Neural cell (in vitro differentiated cells): ENCODE data around the gene FANCC. TPM values are rescaled to one million over a fixed set of nuclear protein-coding genes. Genes with fewer than 3 reads are reported as not detected.

Experiments
- H2AFZ ChIP-seq: fragments of 200-600, 300-800 bp; sonication (generic), shearing (Covaris generic); 2 replicates; pipeline ENCODE4 v1.6.0; 2014; ENCODE audit warnings: low read depth, mild to moderate bottlenecking, antibody characterized with exemption, low read length, moderate library complexity
- H3F3A ChIP-seq: fragments of 200-600 bp; shearing (Covaris generic); 2 replicates; pipeline ENCODE4 v1.6.1; 2016; ENCODE audit warnings: mild to moderate bottlenecking, moderate library complexity, mixed read lengths, antibody characterized with exemption, low read length; ENCODE audit not compliant: insufficient read depth, poor library complexity, severe bottlenecking
- H3K27ac ChIP-seq: fragments of 200-600, 300-800 bp; sonication (generic), shearing (Covaris generic); 2 replicates; pipeline ENCODE4 v1.5.1; 2014; ENCODE audit warnings: mild to moderate bottlenecking, low read length, moderate library complexity
- H3K27me3 ChIP-seq: fragments of 300-800, 200-600 bp; sonication (generic), shearing (Covaris generic); 2 replicates; pipeline ENCODE4 v1.6.0; 2014; ENCODE audit warnings: mild to moderate bottlenecking, low read depth, low read length, moderate library complexity; ENCODE audit not compliant: insufficient read depth
- H3K36me3 ChIP-seq: fragments of 300-800, 200-600 bp; sonication (generic), shearing (Covaris generic); 2 replicates; pipeline ENCODE4 v1.5.1; 2014; ENCODE audit warnings: mild to moderate bottlenecking, antibody characterized with exemption, low read length, moderate library complexity; ENCODE audit not compliant: insufficient read depth
- H3K4me2 ChIP-seq: fragments of 300-800, 200-600 bp; sonication (generic), shearing (Covaris generic); 2 replicates; pipeline ENCODE4 v1.6.0; 2014; ENCODE audit warnings: mild to moderate bottlenecking, low read length
- H3K4me3 ChIP-seq: fragments of 300-800, 200-600 bp; sonication (generic), shearing (Covaris generic); 2 replicates; pipeline ENCODE4 v1.5.1; 2014; ENCODE audit warnings: mild to moderate bottlenecking, low read length, moderate library complexity
- H3K79me2 ChIP-seq: fragments of 200-600 bp; shearing (Covaris generic); replicated peaks from 2 replicates; pipeline ENCODE4 v1.6.0; 2014; ENCODE audit warnings: mild to moderate bottlenecking, low read length, moderate library complexity; ENCODE audit not compliant: insufficient read depth
- H3K9ac ChIP-seq: fragments of 300-800, 200-600 bp; sonication (generic), shearing (Covaris generic); 2 replicates; pipeline ENCODE4 v1.6.1; 2016; ENCODE audit warnings: mild to moderate bottlenecking, low read length, mixed read lengths
- H3K9me2 ChIP-seq: fragments of 200-600 bp; shearing (Covaris generic); 2 replicates; pipeline ENCODE4 v1.6.1; 2016; ENCODE audit warnings: mild to moderate bottlenecking, low read length, mixed read lengths; ENCODE audit not compliant: insufficient read depth
- H3K9me3 ChIP-seq: fragments of 200-600, 300-800 bp; sonication (generic), shearing (Covaris generic); 2 replicates; pipeline ENCODE4 v1.6.1; 2016; ENCODE audit warnings: mild to moderate bottlenecking, mixed run types, low read length, moderate library complexity, mixed read lengths
- H4K20me1 ChIP-seq: fragments of 200-600 bp; shearing (Covaris generic); 2 replicates; pipeline ENCODE4 v1.6.1; 2016; ENCODE audit warnings: mild to moderate bottlenecking, mixed run types; ENCODE audit not compliant: insufficient read depth
- CTCF ChIP-seq: fragments of 450-650 bp; IDR thresholded peaks from 2 replicates; pipeline ENCODE4 v1.5.1; 2014; ENCODE audit warnings: antibody characterized with exemption, mild to moderate bottlenecking, moderate library complexity; ENCODE audit not compliant: poor library complexity, severe bottlenecking
- EP300 ChIP-seq: fragments of 450-650 bp; conservative IDR thresholded peaks from 2 replicates; pipeline ENCODE4 v1.6.1; 2014; ENCODE audit warnings: antibody characterized with exemption, mild to moderate bottlenecking, moderate library complexity; ENCODE audit not compliant: poor library complexity, severe bottlenecking
- EZH2 ChIP-seq: fragments of 200-600, 300-800 bp; shearing (Covaris generic), sonication (generic); IDR thresholded peaks from 2 replicates; pipeline ENCODE4 v1.6.1; 2014; ENCODE audit warnings: antibody characterized with exemption, low read length, borderline replicate concordance, mild to moderate bottlenecking; ENCODE audit not compliant: insufficient read depth, poor library complexity, severe bottlenecking
- MXI1 ChIP-seq: fragments of 450-650 bp; conservative IDR thresholded peaks from 2 replicates; pipeline ENCODE4 v1.6.1; 2014; ENCODE audit warnings: antibody characterized with exemption, mild to moderate bottlenecking; ENCODE audit not compliant: poor library complexity, severe bottlenecking
- POLR2AphosphoS5 ChIP-seq: IDR thresholded peaks from 2 replicates; pipeline ENCODE4 v1.6.1; 2012
- RAD21 ChIP-seq: fragments of 450-650 bp; conservative IDR thresholded peaks from 2 replicates; pipeline ENCODE4 v1.6.1; 2014; ENCODE audit warnings: antibody characterized with exemption, mild to moderate bottlenecking, moderate library complexity
- REST ChIP-seq: IDR thresholded peaks from 2 replicates; pipeline ENCODE4 v1.6.1; 2012; ENCODE audit warnings: borderline replicate concordance
- SMC3 ChIP-seq: fragments of 450-650 bp; conservative IDR thresholded peaks from 2 replicates; pipeline ENCODE4 v1.6.1; 2014; ENCODE audit warnings: antibody characterized with exemption, mild to moderate bottlenecking, moderate library complexity; ENCODE audit not compliant: poor library complexity
- TAF1 ChIP-seq: IDR thresholded peaks from 2 replicates; pipeline ENCODE4 v1.6.1; 2012; ENCODE audit warnings: low read depth
- polyA plus RNA-seq: library from polyadenylated mRNA; depleted of rRNA; stranded (reverse); fragments of >200 nt; gene quantifications from 2 replicates; pipeline ENCODE4 v1.2.3, GENCODE V29; 2014

Gene FANCC
- polyA plus RNA-seq, 1 donor from 2014 or later, result 9.7 TPM

- Histone ChIP-seq H3K4me3 (no peak overlapping the region), H3K36me3 (no peaks in the 10 kb centered on the region), H3K9me2 (no peaks in the 10 kb centered on the region), H4K20me1 (no peaks in the 10 kb centered on the region), H2AFZ (no peak overlapping the region), H3K9ac (no peak overlapping the region), H3K9me3 (no peaks in the 10 kb centered on the region), H3K27me3 (no peaks in the 10 kb centered on the region), H3K4me2 (no peak overlapping the region), H3K79me2 (no peaks in the 10 kb centered on the region), H3F3A (no peaks in the 10 kb centered on the region), H3K27ac (no peak overlapping the region)
- TF ChIP-seq SMC3 (no peak), POLR2AphosphoS5 (no peak), CTCF (no peak), EZH2 (no peak), MXI1 (no peak), TAF1 (no peak), EP300 (no peak), RAD21 (no peak), REST (no peak)
These were observed 174.8 kb downstream of the FANCC start for GRCh38 chr9:95142728-95143127.

GRCh38 chr9:95142315-95142714 lies 175.2 kb downstream of the FANCC start:
- Histone ChIP-seq H3K27ac (no peak overlapping the region), H3K9me2 (no peaks in the 10 kb centered on the region), H3K79me2 (no peaks in the 10 kb centered on the region), H3K9me3 (no peaks in the 10 kb centered on the region), H3K9ac (no peak overlapping the region), H3K4me2 (no peak overlapping the region), H3K36me3 (no peaks in the 10 kb centered on the region), H4K20me1 (no peaks in the 10 kb centered on the region), H2AFZ (no peak overlapping the region), H3F3A (no peaks in the 10 kb centered on the region), H3K27me3 (no peaks in the 10 kb centered on the region), H3K4me3 (no peak overlapping the region)
- TF ChIP-seq RAD21 (no peak), SMC3 (no peak), CTCF (no peak), MXI1 (no peak), TAF1 (no peak), EZH2 (no peak), REST (no peak)
